GM18507 (cell line): Measurements from ENCODE around the gene GMCL1.
A peak's percentile ranks its signal among the peaks of the same experiment; 100 is the strongest.
"Not testable (repeated sequence)": the region's sequence is repeated elsewhere in the genome, so short reads cannot be mapped to it uniquely, and the experiment has no call there.

ENCODE experiments used
- DNase-seq: peaks from one replicate; pipeline ENCODE4 v3.0.0; 2011; ENCODE audit warnings: low read depth; ENCODE audit not compliant: insufficient read length; ENCODE audit errors: extremely low spot score
- FAIRE-seq: peaks from 2 replicates; lab custom pipeline; 2011; peaks lifted over from hg19 to GRCh38; lab: Jason Lieb, UNC

Gene GMCL1

GRCh38 chr2:69844560-69844959, 15.1 kb downstream of the GMCL1 start:
- DNase-seq (no peak), FAIRE-seq (no peak)

- FAIRE-seq, result no peak
- DNase-seq, result no peak
These were observed 17.0 kb downstream of the GMCL1 start for GRCh38 chr2:69846182-69847067.

- FAIRE-seq (no peak), DNase-seq (no peak)
These were observed 17.8 kb downstream of the GMCL1 start for GRCh38 chr2:69847068-69847828.

GRCh38 chr2:69848186-69848790, 18.8 kb downstream of the GMCL1 start:
- no peak for DNase-seq
- no peak for FAIRE-seq

GRCh38 chr2:69858261-69858660, 28.8 kb downstream of the GMCL1 start:
- FAIRE-seq (no peak), DNase-seq (no peak)

GRCh38 chr2:69863298-69863697, 33.8 kb downstream of the GMCL1 start:
- no peak for FAIRE-seq
- no peak for DNase-seq

GRCh38 chr2:69888451-69888850, 59.0 kb downstream of the GMCL1 start:
- no peak for DNase-seq

GRCh38 chr2:69889302-69889701, 59.8 kb downstream of the GMCL1 start:
- DNase-seq, result no peak
- FAIRE-seq, result no peak

More at GRCh38 chr2:69888451-69888850, 59.0 kb downstream of the GMCL1 start:
- no peak for FAIRE-seq

- no peak for DNase-seq
- FAIRE-seq, result no peak
These were observed 61.4 kb downstream of the GMCL1 start for GRCh38 chr2:69890881-69891280.

- DNase-seq, FAIRE-seq: not testable (repeated sequence)
These were observed 63.5 kb downstream of the GMCL1 start for GRCh38 chr2:69892838-69893424.

GRCh38 chr2:69893684-69894551, 64.5 kb downstream of the GMCL1 start, which contains the start of gene SNRNP27:
SNRNP27 (plus strand) TSS chr2:69893956; CDS start chr2:69893985, 29 bp downstream.
- DNase-seq (peak; percentile 57), FAIRE-seq (peak; percentile 86)

- FAIRE-seq, DNase-seq: not testable (repeated sequence)
These were observed 65.3 kb downstream of the GMCL1 start for GRCh38 chr2:69894737-69895136.

GRCh38 chr2:69902213-69902922, 72.9 kb downstream of the GMCL1 start:
- DNase-seq, result no peak
- FAIRE-seq, result peak; percentile 83

- FAIRE-seq, result no peak
These were observed 77.8 kb downstream of the GMCL1 start for GRCh38 chr2:69907216-69907615.

GRCh38 chr2:69911985-69912563, 82.6 kb downstream of the GMCL1 start:
- DNase-seq, result no peak
- FAIRE-seq, result peak; percentile 82

More at GRCh38 chr2:69907216-69907615, 77.8 kb downstream of the GMCL1 start:
- no peak for DNase-seq

- peak; percentile 100 for FAIRE-seq
- DNase-seq, result peak; percentile 95
These were observed 84.9 kb downstream of the GMCL1 start for GRCh38 chr2:69914164-69914949.
